ENCODE measurements around the gene COMP. TPM values are rescaled to one million over a fixed set of nuclear protein-coding genes. Genes with fewer than 3 reads are reported as not detected.
A peak's percentile ranks its signal among the peaks of the same experiment; 100 is the strongest.

COMP gene
- total RNA-seq, 4 donors from 2014 or later: 1.3 to 8.0 (median 5.3) TPM; not detected in 1

DNA sequence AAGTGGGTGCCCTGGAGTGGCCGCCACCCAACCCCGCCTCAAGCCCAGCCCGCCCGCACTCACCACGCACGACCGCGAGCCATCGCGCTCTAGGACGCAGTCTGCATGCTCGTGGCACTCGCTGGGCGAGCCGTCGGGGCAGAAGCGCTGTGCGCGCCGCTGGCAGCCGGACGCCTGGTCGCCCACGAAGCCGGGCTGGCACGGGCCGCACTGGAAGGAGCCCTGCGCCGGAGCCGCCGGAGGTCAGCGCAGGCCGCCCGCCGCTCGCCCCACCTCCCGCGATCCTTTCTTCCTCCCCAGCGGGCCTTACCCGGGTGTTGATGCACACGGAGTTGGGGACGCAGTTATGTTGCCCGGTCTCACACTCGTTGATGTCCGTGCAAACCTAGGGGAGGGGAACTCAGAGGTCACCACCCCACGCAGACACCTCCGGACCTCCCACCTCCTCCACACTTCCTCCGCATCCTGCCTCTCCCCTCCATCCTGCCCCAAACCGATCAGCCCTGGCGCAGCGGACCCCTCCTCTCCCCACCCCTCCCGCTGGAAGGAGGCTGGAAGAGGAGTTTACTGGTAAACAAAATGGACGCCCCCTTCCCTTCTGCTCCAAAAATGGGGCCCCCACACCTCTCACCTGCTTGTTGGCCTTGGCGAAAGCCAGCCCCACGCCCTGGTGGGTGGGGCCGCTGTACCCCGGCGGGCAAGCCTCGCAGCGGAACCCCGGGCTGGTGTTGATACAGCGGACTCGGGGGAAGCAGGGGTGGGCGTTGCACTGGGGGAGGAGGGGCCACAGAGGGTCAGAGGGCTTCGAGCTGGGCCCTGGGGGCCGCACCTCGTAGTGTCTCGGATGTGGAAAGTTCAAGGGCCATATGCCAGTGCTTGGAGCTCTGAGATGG is 2.3 kb downstream of the COMP start:
- H3K4me1 ChIP-seq: peaks cover 31 to 62% (median 36%) of the 10 kb centered on the region in 3 donors
- peak overlapping the region in 2 of 4 donors; percentile 5 to 59 for H3K4me3 ChIP-seq
- H3K27ac ChIP-seq: no peak overlapping the region
- H3K9me3 ChIP-seq: no peaks in the 10 kb centered on the region
- no peak for TF ChIP-seq POLR2A (IDR thresholded peaks at IDR 0.05)
- TF ChIP-seq, protein P1, sequence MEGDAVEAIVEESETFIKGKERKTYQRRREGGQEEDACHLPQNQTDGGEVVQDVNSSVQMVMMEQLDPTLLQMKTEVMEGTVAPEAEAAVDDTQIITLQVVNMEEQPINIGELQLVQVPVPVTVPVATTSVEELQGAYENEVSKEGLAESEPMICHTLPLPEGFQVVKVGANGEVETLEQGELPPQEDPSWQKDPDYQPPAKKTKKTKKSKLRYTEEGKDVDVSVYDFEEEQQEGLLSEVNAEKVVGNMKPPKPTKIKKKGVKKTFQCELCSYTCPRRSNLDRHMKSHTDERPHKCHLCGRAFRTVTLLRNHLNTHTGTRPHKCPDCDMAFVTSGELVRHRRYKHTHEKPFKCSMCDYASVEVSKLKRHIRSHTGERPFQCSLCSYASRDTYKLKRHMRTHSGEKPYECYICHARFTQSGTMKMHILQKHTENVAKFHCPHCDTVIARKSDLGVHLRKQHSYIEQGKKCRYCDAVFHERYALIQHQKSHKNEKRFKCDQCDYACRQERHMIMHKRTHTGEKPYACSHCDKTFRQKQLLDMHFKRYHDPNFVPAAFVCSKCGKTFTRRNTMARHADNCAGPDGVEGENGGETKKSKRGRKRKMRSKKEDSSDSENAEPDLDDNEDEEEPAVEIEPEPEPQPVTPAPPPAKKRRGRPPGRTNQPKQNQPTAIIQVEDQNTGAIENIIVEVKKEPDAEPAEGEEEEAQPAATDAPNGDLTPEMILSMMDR (IDR thresholded peaks at IDR 0.05): no peak
- intact Hi-C loops (cut with DNase I): no loop called here
- H3K36me3 ChIP-seq: no peaks in the 10 kb centered on the region
- peaks cover 37 to 100% (median 48%) of the 10 kb centered on the region in 4 donors for H3K27me3 ChIP-seq
- no peak for DNase-seq
- WGBS, 2 donors: 1% methylated on average over 17 of the region's 68 CpGs; no CpG with 5 or more reads in 1 of the 2 donors

DNA sequence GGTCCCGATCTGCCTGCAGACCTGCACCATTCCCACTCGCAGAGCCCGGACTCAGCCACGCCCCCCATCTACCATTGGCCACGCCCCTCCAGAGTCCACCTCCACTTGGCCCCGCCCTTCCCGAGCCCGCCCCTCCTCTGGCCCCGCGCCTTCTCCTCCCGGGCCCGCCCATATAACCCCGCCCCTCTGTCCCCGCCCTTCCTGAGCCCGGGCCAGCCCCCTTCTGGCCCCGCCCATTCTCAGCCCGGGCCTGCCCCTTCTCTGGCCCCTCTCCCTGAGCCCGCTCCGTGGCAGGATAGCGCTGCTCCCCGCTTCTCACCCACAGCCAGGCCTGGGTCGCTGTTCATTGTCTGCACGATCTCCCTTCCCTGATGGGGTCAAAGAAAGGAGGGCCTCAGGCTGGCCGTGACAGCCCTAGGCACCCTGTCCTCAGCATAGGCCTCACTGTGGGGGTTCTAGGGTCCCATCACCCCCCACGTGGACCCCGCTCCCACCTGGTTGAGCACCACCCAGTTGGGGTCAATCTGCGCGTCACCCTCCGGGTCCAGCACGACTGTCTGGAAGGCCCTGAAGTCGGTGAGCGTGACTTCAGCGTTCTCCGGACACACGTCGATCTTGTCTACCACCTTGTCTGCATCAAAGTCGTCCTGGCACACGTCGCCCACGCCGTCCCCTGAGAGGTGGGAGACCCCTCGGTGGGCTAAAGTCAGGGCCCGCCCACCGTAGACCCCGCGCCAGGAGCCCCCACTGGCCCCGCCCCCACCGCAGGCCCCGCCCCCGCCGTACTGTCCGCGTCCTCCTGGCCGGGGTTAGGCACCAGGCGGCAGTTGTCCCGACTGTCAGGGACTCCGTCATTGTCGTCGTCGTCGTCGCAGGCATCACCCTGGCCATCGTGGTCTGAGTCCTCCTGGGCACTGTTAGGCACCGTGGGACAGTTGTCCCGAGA is 5.7 kb downstream of the COMP start:
- H3K36me3 ChIP-seq: no peaks in the 10 kb centered on the region
- H3K4me3 ChIP-seq: peak overlapping the region in 1 of 4 donors; percentile 50
- DNase-seq: no peak
- no peaks in the 10 kb centered on the region for H3K9me3 ChIP-seq
- intact Hi-C loops (cut with DNase I): no loop called here
- peaks cover 24 to 52% (median 30%) of the 10 kb centered on the region in 3 donors for H3K4me1 ChIP-seq
- peak overlapping the region in 1 of 4 donors; percentile 34 for H3K27ac ChIP-seq
- peaks cover 28 to 92% (median 37%) of the 10 kb centered on the region in 4 donors for H3K27me3 ChIP-seq
- 12 to 41% methylated on average over 10 to 15 of the region's 65 CpGs for WGBS, 2 donors
- TF ChIP-seq POLR2A (IDR thresholded peaks at IDR 0.05): no peak
- TF ChIP-seq, protein P1 (IDR thresholded peaks at IDR 0.05): no peak

DNA sequence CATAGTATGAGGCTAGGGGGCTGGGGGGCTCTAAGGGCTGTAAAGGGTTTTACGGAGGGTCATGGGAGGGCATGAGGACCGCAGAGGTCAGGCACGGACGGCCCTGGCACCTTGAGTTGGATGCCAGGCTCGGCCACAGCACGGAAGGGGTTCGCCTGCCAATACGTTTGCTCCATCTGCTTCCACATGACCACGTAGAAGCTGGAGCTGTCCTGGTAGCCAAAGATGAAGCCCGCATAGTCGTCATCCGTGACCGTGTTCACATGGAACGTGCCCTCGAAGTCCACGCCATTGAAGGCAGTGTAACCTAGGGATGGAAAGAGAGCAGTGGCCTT is 6.4 kb downstream of the COMP start:
- Histone ChIP-seq H3K9me3 (no peaks in the 10 kb centered on the region), H3K27ac (no peak overlapping the region), H3K36me3 (no peaks in the 10 kb centered on the region), H3K4me3 (no peak overlapping the region), H3K27me3 (peaks cover 21 to 91% (median 30%) of the 10 kb centered on the region in 4 donors), H3K4me1 (peaks cover 18 to 45% (median 23%) of the 10 kb centered on the region in 3 donors)
- intact Hi-C loops (cut with DNase I): no loop called here
- no peak for TF ChIP-seq POLR2A (IDR thresholded peaks at IDR 0.05)
- TF ChIP-seq, protein P1 (IDR thresholded peaks at IDR 0.05): no peak
- 80 to 84% methylated on average over 5 to 16 of the region's 16 CpGs for WGBS, 2 donors
- no peak for DNase-seq

DNA sequence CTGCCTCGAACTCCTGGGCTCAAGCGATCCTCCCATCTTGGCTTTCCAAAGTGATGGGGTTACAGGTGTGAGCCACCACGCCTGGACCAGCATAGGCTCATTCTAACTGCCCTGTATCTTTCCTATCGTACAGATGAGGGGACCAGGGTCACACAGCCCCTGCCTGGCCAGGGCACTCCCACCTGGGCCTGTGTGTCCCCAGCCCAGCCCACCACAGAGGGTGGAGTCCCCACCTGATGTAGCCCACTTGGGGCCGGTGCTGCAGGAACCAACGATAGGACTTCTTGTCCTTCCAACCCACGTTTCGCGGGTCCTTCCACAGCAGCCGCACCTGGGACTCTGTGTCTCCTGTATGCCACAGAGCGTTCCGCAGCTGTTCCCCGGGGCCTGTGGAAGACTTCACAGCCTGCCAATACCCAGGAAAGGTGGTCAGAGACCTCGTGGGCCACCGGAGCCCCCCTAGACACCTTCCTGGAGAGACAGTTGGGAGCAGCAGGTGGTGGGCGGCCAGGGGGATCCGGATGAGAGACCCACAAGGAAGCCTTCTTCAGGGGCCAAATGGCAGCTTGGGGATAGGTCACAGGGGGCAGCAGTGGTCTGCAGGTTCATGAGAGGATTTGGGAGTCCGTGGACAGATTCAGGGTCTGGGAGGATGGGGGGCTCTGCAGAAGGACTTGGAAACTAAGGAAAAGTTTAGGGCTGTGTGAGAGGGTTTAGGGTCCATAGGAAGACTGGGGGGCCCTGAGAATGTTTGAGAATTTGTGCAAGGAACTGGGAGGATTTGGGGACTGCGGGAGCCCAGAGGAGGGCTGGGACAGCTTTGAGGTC is 6.9 kb downstream of the COMP start:
- Histone ChIP-seq H3K27ac (no peak overlapping the region), H3K27me3 (peaks cover 16 to 90% (median 24%) of the 10 kb centered on the region in 4 donors), H3K4me3 (no peak overlapping the region), H3K36me3 (no peaks in the 10 kb centered on the region), H3K9me3 (no peaks in the 10 kb centered on the region), H3K4me1 (peaks cover 12 to 39% (median 17%) of the 10 kb centered on the region in 3 donors)
- intact Hi-C loops (cut with DNase I): no loop called here
- TF ChIP-seq, protein P1 (IDR thresholded peaks at IDR 0.05): no peak
- no peak for TF ChIP-seq POLR2A (IDR thresholded peaks at IDR 0.05)
- 68 to 74% methylated on average over 9 to 13 of the region's 19 CpGs for WGBS, 2 donors
- DNase-seq: no peak

All from esophagus squamous epithelium (tissue), 5 donors.